HCT116 (cell line): ENCODE measurements around the gene TDP1. TPM values are rescaled to one million over a fixed set of nuclear protein-coding genes. Genes with fewer than 3 reads are reported as not detected.

Experiments
- ATAC-seq: fragments of 200-7000 bp; cut with Tn5 transposase; 2 replicates; pipeline ENCODE4 v1.9.1; 2020; ENCODE audit warnings: mild to moderate bottlenecking, moderate library complexity
- BruUV-seq: library from RNA; stranded (reverse); fragments of 400-500 nt; replicated peaks from 2 replicates; lab custom pipeline; 2021; lab: Mats Ljungman, UMichigan
- CTCF ChIA-PET: fragments of 300-600 bp; sonication (Branson Sonifier 250); formaldehyde crosslinking; loops from one replicate; lab custom pipeline; 2021; ENCODE audit warnings: antibody characterized with exemption; lab: Charles Lee
- POLR2A ChIA-PET: fragments of 300-600, 350-600 bp; sonication (Branson Sonifier 250); formaldehyde crosslinking; loops from one replicate; lab custom pipeline; 2021; ENCODE audit warnings: antibody characterized with exemption; lab: Charles Lee
- RAD21 ChIA-PET, 2 experiments: fragments of 300-600 bp; sonication (Branson Sonifier 250); formaldehyde crosslinking; loops; one replicate each; lab custom pipeline; 2023; ENCODE audit warnings: low total read pairs in 2 of 2; ENCODE audit not compliant: uncharacterized antibody in 2 of 2, unreplicated experiment in 2 of 2, low non-redundant PET in 1 of 2; lab: Charles Lee
- DNase-seq: peaks from one replicate; pipeline ENCODE4 v3.0.0-alpha.2; 2010; ENCODE audit warnings: low read depth, low spot score
- H2AFZ ChIP-seq: fragments of 200-600 bp; shearing (Covaris generic), sonication (generic); 2 replicates; pipeline ENCODE4 v1.6.1; 2017; ENCODE audit warnings: low read depth, mixed run types, mixed read lengths, antibody characterized with exemption, low read length; ENCODE audit not compliant: poor library complexity, severe bottlenecking
- H3K27ac ChIP-seq: 2 replicates; pipeline ENCODE4 v1.5.1; 2012; ENCODE audit warnings: low read depth, low read length
- H3K27me3 ChIP-seq: fragments of 200-600 bp; sonication (generic); 2 replicates; pipeline ENCODE4 v1.6.1; 2016; ENCODE audit warnings: mixed run types, low read length, mixed read lengths; ENCODE audit not compliant: insufficient read depth
- H3K36me3 ChIP-seq, 2 experiments: fragments of 200-500 bp in 1 of 2; fragments of 200-600 bp in 1 of 2; sonication (Bioruptor generic) in 1 of 2; sonication (generic) in 1 of 2; 2 replicates each; pipeline versions ENCODE4 v1.5.1 to v1.6.1; 2014 to 2016; ENCODE audit warnings: low read length in 2 of 2, inconsistent platforms in 1 of 2, mixed read lengths in 1 of 2, mixed run types in 1 of 2; ENCODE audit not compliant: insufficient read depth in 2 of 2, control insufficient read depth in 1 of 2
- H3K4me1 ChIP-seq, 2 experiments: fragments of 200-600 bp in 1 of 2; sonication (generic) in 1 of 2; 2 replicates each; pipeline versions ENCODE4 v1.5.1 to v1.6.1; 2012 to 2017; ENCODE audit warnings: low read length in 2 of 2, inconsistent platforms in 1 of 2, mild to moderate bottlenecking in 1 of 2, mixed read lengths in 1 of 2, mixed run types in 1 of 2, moderate library complexity in 1 of 2; ENCODE audit not compliant: insufficient read depth in 2 of 2, control insufficient read depth in 1 of 2
- H3K4me2 ChIP-seq: fragments of 200-600 bp; sonication (generic); 2 replicates; pipeline ENCODE4 v1.6.1; 2017; ENCODE audit warnings: mixed run types, low read length, mixed read lengths
- H3K4me3 ChIP-seq, 2 experiments: fragments of 200-600 bp in 1 of 2; sonication (generic) in 1 of 2; replicated peaks in 1 of 2; 2 replicates each; pipeline ENCODE4 v1.5.1; 2011 to 2016; ENCODE audit warnings: low read length in 2 of 2, control low read depth in 1 of 2, low read depth in 1 of 2, mild to moderate bottlenecking in 1 of 2, mixed read lengths in 1 of 2, mixed run types in 1 of 2
- H3K79me2 ChIP-seq: fragments of 200-600 bp; sonication (generic); 2 replicates; pipeline ENCODE4 v1.6.1; 2017; ENCODE audit warnings: mild to moderate bottlenecking, mixed run types, low read length, moderate library complexity, mixed read lengths; ENCODE audit not compliant: insufficient read depth
- H3K9ac ChIP-seq: fragments of 200-600 bp; sonication (generic); 2 replicates; pipeline ENCODE4 v1.6.1; 2016; ENCODE audit warnings: low read length, mixed read lengths
- H3K9me2 ChIP-seq: fragments of 200-600 bp; sonication (generic), shearing (Covaris generic); 2 replicates; pipeline ENCODE4 v1.6.1; 2017; ENCODE audit warnings: mixed run types, mild to moderate bottlenecking, moderate library complexity; ENCODE audit not compliant: insufficient read depth
- H3K9me3 ChIP-seq, 2 experiments: fragments of 200-500 bp in 1 of 2; fragments of 200-600 bp in 1 of 2; sonication (Bioruptor generic) in 1 of 2; sonication (generic) in 1 of 2; 2 replicates each; pipeline ENCODE4 v1.6.1; 2014 to 2017; ENCODE audit warnings: low read length in 2 of 2, mixed read lengths in 2 of 2, inconsistent platforms in 1 of 2, low read depth in 1 of 2, mild to moderate bottlenecking in 1 of 2, mixed run types in 1 of 2, moderate library complexity in 1 of 2; ENCODE audit not compliant: control insufficient read depth in 1 of 2, insufficient read depth in 1 of 2
- H4K20me1 ChIP-seq: fragments of 200-600 bp; sonication (generic), shearing (Covaris generic); 2 replicates; pipeline ENCODE4 v1.6.1; 2017; ENCODE audit warnings: mixed run types, mild to moderate bottlenecking, moderate library complexity; ENCODE audit not compliant: insufficient read depth
- ATF3 ChIP-seq: IDR thresholded peaks from 2 replicates; pipeline ENCODE4 v1.6.1; 2012
- CTCF ChIP-seq, 3 experiments: fragments of 200-600 bp in 1 of 3; sonication (generic) in 1 of 3; IDR thresholded peaks in 2 of 3; conservative IDR thresholded peaks in 1 of 3; 2 replicates each; pipeline ENCODE4 v1.5.1; 2012 to 2017; ENCODE audit warnings: low read depth in 2 of 3, low read length in 2 of 3, antibody characterized with exemption in 1 of 3, borderline replicate concordance in 1 of 3, control low read depth in 1 of 3, mild to moderate bottlenecking in 1 of 3, mixed read lengths in 1 of 3, mixed run types in 1 of 3, moderate library complexity in 1 of 3; ENCODE audit not compliant: insufficient read depth in 1 of 3
- EGR1 ChIP-seq: IDR thresholded peaks from 2 replicates; pipeline ENCODE4 v1.6.1; 2012; ENCODE audit warnings: low read depth
- ELF1 ChIP-seq: IDR thresholded peaks from 2 replicates; pipeline ENCODE4 v1.6.1; 2012; ENCODE audit warnings: low read depth, borderline replicate concordance
- FOSL1 ChIP-seq: IDR thresholded peaks from 2 replicates; pipeline ENCODE4 v1.6.1; 2012; ENCODE audit warnings: low read depth
- JUND ChIP-seq: IDR thresholded peaks from 2 replicates; pipeline ENCODE4 v1.6.1; 2012
- POLR2A ChIP-seq: IDR thresholded peaks from 2 replicates; pipeline ENCODE4 v1.7.0; 2011; ENCODE audit warnings: borderline replicate concordance; ENCODE audit not compliant: insufficient read depth, insufficient read length; ENCODE audit errors: extremely low read depth
- POLR2AphosphoS5 ChIP-seq: IDR thresholded peaks from 2 replicates; pipeline ENCODE4 v1.6.1; 2011; ENCODE audit warnings: mild to moderate bottlenecking, low read depth, low read length, moderate library complexity
- RAD21 ChIP-seq: IDR thresholded peaks from 2 replicates; pipeline ENCODE4 v1.6.1; 2012; ENCODE audit warnings: low read depth, mild to moderate bottlenecking
- SIN3A ChIP-seq: IDR thresholded peaks from 2 replicates; pipeline ENCODE4 v1.6.1; 2012; ENCODE audit warnings: low read depth
- SP1 ChIP-seq: IDR thresholded peaks from 2 replicates; pipeline ENCODE4 v1.6.1; 2012; ENCODE audit warnings: low read depth
- YY1 ChIP-seq: IDR thresholded peaks from 2 replicates; pipeline ENCODE4 v1.6.1; 2011; ENCODE audit warnings: low read length, low read depth, moderate library complexity, mild to moderate bottlenecking; ENCODE audit not compliant: insufficient replicate concordance; ENCODE audit errors: extremely low read depth
- ZBTB33 ChIP-seq: IDR thresholded peaks from 2 replicates; pipeline ENCODE4 v1.6.1; 2011; ENCODE audit warnings: mild to moderate bottlenecking, low read length, moderate library complexity; ENCODE audit not compliant: insufficient replicate concordance; ENCODE audit errors: extremely low read depth
- ZFX ChIP-seq: fragments of 450-650 bp; IDR thresholded peaks from 2 replicates; pipeline ENCODE4 v1.6.1; 2017
- intact Hi-C: fragments of 100-400 bp; cut with micrococcal nuclease; formaldehyde crosslinking; loops from 2 replicates; pipeline ENCODE4 v1.10.0; 2022
- total RNA-seq: library from RNA; stranded (reverse); gene quantifications from one replicate; pipeline ENCODE4 v1.2.1, GENCODE V29; 2021; ENCODE audit not compliant: unreplicated experiment
- TF ChIP-seq, protein P1 (sequence below): IDR thresholded peaks from 2 replicates; pipeline ENCODE4 v1.6.1; 2012

TDP1 gene
- total RNA-seq, 1 experiment from 2014 or later: 37.1 TPM

GRCh38 chr14:89954070-89955021 is 1.4 kb upstream of the TDP1 start, which contains the start of gene EFCAB11:
Gene EFCAB11 (minus strand): TSS chr14:89954730. CDS start chr14:89954660, 70 bp downstream.
- Histone ChIP-seq H3K36me3 (peaks cover 0 to 11% of the 10 kb centered on the region in 2 experiments; a peak in 2 of 4 replicates), H3K4me1 (peaks cover 14 to 21% of the 10 kb centered on the region in 2 experiments; a peak in 3 of 4 replicates), H3K27me3 (no peaks in the 10 kb centered on the region), H3K4me2 (peak within 1 kb of the TSS; percentile 96), H3K4me3 (peak within 1 kb of the TSS; percentile 76 to 88), H2AFZ (peak within 1 kb of the TSS; percentile 87), H3K9ac (peak within 1 kb of the TSS; percentile 83), H3K27ac (peak within 1 kb of the TSS; percentile 82), H3K9me3 (no peaks in the 10 kb centered on the region), H3K79me2 (peaks cover 31% of the 10 kb centered on the region), H4K20me1 (no peaks in the 10 kb centered on the region), H3K9me2 (no peaks in the 10 kb centered on the region)
- POLR2A ChIA-PET: interaction anchor here (2.9 kb wide), 1 partner anchor 15 kb away, joined by 13 read pairs; no protein-coding TSS in a partner anchor
- TF ChIP-seq POLR2AphosphoS5: peak; percentile 87
- TF ChIP-seq CTCF (IDR thresholded peaks at IDR 0.05 in 2 of 3, conservative IDR thresholded peaks at IDR 0.05 in 1 of 3; ENCODE audit: borderline replicate concordance in 1 of 3, insufficient read depth in 1 of 3, low read depth in 2 of 3, low read length in 2 of 3): peak in 2 of 3 experiments; percentile 17 to 45; a peak in 1 of 6 replicates
- TF ChIP-seq EGR1: no peak; the same call in 1 of the 2 replicates
- peak; percentile 59 for TF ChIP-seq POLR2A
- no peak for TF ChIP-seq JUND
- no peak for TF ChIP-seq ELF1
- no peak for TF ChIP-seq FOSL1
- TF ChIP-seq YY1: no peak
- TF ChIP-seq ATF3: no peak
- TF ChIP-seq RAD21: peak; percentile 36
- TF ChIP-seq SIN3A: peak; percentile 88
- no peak for TF ChIP-seq ZBTB33
- TF ChIP-seq ZFX: peak; percentile 52; the same call in 1 of the 2 replicates
- TF ChIP-seq SP1: peak; percentile 97
- TF ChIP-seq, protein P1, sequence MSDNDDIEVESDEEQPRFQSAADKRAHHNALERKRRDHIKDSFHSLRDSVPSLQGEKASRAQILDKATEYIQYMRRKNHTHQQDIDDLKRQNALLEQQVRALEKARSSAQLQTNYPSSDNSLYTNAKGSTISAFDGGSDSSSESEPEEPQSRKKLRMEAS: no peak
- intact Hi-C loops: loop anchor here (5.0 to 10.0 kb wide), 3 partner anchors 103 to 530 kb away; no protein-coding TSS in a partner anchor
- BruUV-seq: TSS peak; percentile 71
- ATAC-seq (peak; percentile 85), DNase-seq (peak; percentile 97)
- RAD21 ChIA-PET: no interaction called here
- CTCF ChIA-PET: interaction anchor here (0.5 to 5.4 kb wide), 8 partner anchors 14 to 913 kb away, joined by 3 to 58 read pairs (median 3); no protein-coding TSS in a partner anchor
